MCF 10A (cell line): ENCODE results near the gene MYO16. TPM values are rescaled to one million over a fixed set of nuclear protein-coding genes. Genes with fewer than 3 reads are reported as not detected.
A peak's percentile ranks its signal among the peaks of the same experiment; 100 is the strongest.
"Not testable (repeated sequence)": the region's sequence is repeated elsewhere in the genome, so short reads cannot be mapped to it uniquely, and the experiment has no call there.

Experiments
- BruUV-seq: library from RNA; stranded (reverse); fragments of 400-500 nt; replicated peaks from 2 replicates; lab custom pipeline; 2021; lab: Mats Ljungman, UMichigan
- CTCF ChIA-PET: fragments of 300-600 bp; sonication (Branson Sonifier 250); formaldehyde crosslinking; extraction: SDS; loops from one replicate; lab custom pipeline; 2021; ENCODE audit warnings: antibody characterized with exemption, inconsistent platforms; lab: Yijun Ruan, JAX
- POLR2A ChIA-PET: fragments of 300-600, 350-650 bp; sonication (Branson Sonifier 250); formaldehyde crosslinking; extraction: SDS; loops from one replicate; lab custom pipeline; 2020; ENCODE audit warnings: antibody characterized with exemption, inconsistent platforms; lab: Yijun Ruan, JAX
- DNase-seq: peaks from one replicate; pipeline ENCODE4 v3.0.0-alpha.2; 2018; ENCODE audit not compliant: unreplicated experiment
- H3K27ac Mint-ChIP-seq: one replicate; pipeline ENCODE4 v1.8.0; 2022; ENCODE audit warnings: mild to moderate bottlenecking, low read depth, mixed read lengths; ENCODE audit not compliant: unreplicated experiment
- H3K27me3 Mint-ChIP-seq: one replicate; pipeline ENCODE4 v1.8.0; 2022; ENCODE audit warnings: mixed read lengths; ENCODE audit not compliant: insufficient read depth, unreplicated experiment
- H3K36me3 Mint-ChIP-seq: one replicate; pipeline ENCODE4 v1.8.0; 2022; ENCODE audit warnings: mild to moderate bottlenecking, moderate library complexity, mixed read lengths; ENCODE audit not compliant: insufficient read depth, unreplicated experiment
- H3K4me1 Mint-ChIP-seq: one replicate; pipeline ENCODE4 v1.8.0; 2022; ENCODE audit warnings: mixed read lengths; ENCODE audit not compliant: insufficient read depth, unreplicated experiment
- H3K4me3 Mint-ChIP-seq: one replicate; pipeline ENCODE4 v1.8.0; 2022; ENCODE audit warnings: mild to moderate bottlenecking, moderate library complexity, mixed read lengths; ENCODE audit not compliant: unreplicated experiment
- H3K9me3 Mint-ChIP-seq: one replicate; pipeline ENCODE4 v1.8.0; 2022; ENCODE audit warnings: mixed read lengths; ENCODE audit not compliant: unreplicated experiment
- intact Hi-C: fragments of 100-400 bp; cut with micrococcal nuclease; formaldehyde crosslinking; loops from 2 replicates; pipeline ENCODE4 v1.14.1; 2022
- total RNA-seq: library from RNA; stranded (reverse); gene quantifications from 2 replicates; pipeline ENCODE4 v1.2.3, GENCODE V29; 2022
- TF ChIP-seq, protein P1 (sequence below): fragments of 200-600 bp; IDR thresholded peaks from one replicate; pipeline ENCODE4 v1.8.0; 2022; ENCODE audit warnings: antibody characterized with exemption, mild to moderate bottlenecking; ENCODE audit not compliant: unreplicated experiment

MYO16 gene
- total RNA-seq, 1 experiment from 2014 or later, result not detected

DNA sequence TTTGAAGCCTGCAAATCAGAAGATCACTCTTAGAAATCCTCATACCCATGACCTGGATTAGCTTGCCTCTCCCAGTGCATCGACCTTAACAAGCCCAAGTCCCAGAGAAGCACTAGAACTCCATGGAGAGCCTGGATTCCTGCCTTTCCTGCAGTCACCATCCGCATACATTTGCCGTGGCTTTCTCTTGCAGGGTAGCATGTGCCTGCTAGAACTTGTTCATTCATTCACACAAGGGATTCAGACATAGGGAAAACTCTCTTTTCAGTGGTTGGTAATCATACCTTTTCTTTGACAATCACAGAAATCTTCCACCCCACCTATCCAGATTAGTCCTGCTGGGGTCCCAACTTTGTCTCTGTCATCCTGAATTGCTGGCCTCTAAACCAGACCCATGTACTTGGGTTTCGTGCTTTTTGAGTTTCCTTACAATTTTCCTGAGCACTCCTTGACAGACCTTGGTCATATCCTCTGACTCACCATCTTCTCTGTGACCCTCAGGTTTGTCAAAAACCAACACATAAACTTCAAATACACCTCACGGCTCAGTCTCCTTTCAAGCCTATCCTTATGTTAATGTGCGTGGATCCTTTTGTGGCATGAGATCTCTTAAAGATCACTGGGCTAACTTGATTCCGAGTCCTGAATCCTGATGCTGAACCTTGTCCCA is 355.0 kb downstream of the MYO16 start:
- CTCF ChIA-PET, result no interaction called here
- POLR2A ChIA-PET, result no interaction called here
- Mint-ChIP-seq H3K36me3 (no peaks in the 10 kb centered on the region), H3K9me3 (no peaks in the 10 kb centered on the region), H3K27me3 (no peaks in the 10 kb centered on the region), H3K4me3 (no peak overlapping the region), H3K27ac (no peak overlapping the region), H3K4me1 (no peaks in the 10 kb centered on the region)
- BruUV-seq, result no TSS peak
- DNase-seq, result no peak
- intact Hi-C loops, result no loop called here
- TF ChIP-seq, protein P1, sequence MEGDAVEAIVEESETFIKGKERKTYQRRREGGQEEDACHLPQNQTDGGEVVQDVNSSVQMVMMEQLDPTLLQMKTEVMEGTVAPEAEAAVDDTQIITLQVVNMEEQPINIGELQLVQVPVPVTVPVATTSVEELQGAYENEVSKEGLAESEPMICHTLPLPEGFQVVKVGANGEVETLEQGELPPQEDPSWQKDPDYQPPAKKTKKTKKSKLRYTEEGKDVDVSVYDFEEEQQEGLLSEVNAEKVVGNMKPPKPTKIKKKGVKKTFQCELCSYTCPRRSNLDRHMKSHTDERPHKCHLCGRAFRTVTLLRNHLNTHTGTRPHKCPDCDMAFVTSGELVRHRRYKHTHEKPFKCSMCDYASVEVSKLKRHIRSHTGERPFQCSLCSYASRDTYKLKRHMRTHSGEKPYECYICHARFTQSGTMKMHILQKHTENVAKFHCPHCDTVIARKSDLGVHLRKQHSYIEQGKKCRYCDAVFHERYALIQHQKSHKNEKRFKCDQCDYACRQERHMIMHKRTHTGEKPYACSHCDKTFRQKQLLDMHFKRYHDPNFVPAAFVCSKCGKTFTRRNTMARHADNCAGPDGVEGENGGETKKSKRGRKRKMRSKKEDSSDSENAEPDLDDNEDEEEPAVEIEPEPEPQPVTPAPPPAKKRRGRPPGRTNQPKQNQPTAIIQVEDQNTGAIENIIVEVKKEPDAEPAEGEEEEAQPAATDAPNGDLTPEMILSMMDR, result no peak

- Mint-ChIP-seq H3K27ac (no peak overlapping the region), H3K27me3 (no peaks in the 10 kb centered on the region), H3K4me3 (no peak overlapping the region), H3K4me1 (no peaks in the 10 kb centered on the region), H3K36me3 (no peaks in the 10 kb centered on the region), H3K9me3 (no peaks in the 10 kb centered on the region)
- ChIA-PET CTCF (no interaction called here), POLR2A (no interaction called here)
- TF ChIP-seq, protein P1, result no peak
- no TSS peak for BruUV-seq
- intact Hi-C loops, result no loop called here
- no peak for DNase-seq
These were observed 355.8 kb downstream of the MYO16 start for GRCh38 chr13:108985166-108985565.

DNA sequence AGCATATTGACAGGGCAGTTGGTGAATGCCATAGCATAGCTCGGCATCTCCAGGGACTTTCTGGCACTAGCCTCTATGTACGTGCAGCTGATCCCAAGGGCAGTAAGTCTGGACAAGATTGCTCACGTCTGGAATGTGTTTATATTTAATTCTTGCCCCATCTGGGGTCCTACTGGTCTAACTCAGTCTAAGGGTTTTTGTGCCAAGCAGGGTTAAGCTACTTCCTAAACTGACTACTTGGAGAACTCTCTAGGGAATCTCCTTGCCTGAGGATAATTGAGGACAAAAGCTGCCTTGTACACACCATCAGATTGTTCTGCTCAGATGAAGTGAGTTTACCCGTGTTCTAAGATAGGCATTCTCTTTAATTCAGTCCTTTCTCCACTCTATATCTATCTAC is 358.1 kb downstream of the MYO16 start:
- DNase-seq, result peak; percentile 32
- CTCF ChIA-PET, result no interaction called here
- no TSS peak for BruUV-seq

DNA sequence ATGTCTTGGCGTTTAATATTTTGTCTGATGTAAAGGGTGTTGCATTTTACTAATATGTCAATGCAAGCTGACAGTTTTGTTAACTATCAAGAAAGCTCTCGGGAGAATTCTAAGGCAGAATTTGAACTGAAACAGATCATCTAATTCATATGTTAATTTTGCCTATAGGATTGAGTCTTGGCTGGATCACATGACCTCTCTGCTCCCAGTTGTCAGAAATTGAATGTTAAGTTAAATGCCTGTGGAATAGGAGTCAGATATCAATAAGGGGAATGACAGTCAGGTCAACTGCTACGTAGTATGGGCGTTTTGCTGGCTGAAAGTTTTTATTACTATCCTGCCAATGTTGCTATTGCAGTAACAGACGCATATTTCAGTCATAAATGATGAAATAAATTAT is 358.5 kb downstream of the MYO16 start:
- H3K27me3 Mint-ChIP-seq, result no peaks in the 10 kb centered on the region
- TF ChIP-seq, protein P1, result no peak
- no TSS peak for BruUV-seq
- no peak for DNase-seq
- H3K4me3 Mint-ChIP-seq, result no peak overlapping the region
- H3K36me3 Mint-ChIP-seq, result no peaks in the 10 kb centered on the region
- peaks cover 1% of the 10 kb centered on the region for H3K4me1 Mint-ChIP-seq
- H3K9me3 Mint-ChIP-seq, result no peaks in the 10 kb centered on the region
- ChIA-PET CTCF (no interaction called here), POLR2A (interaction anchor here (0.6 kb wide), 1 partner anchor 362 kb away, joined by 4 read pairs; no protein-coding TSS in a partner anchor)
- intact Hi-C loops, result no loop called here
- H3K27ac Mint-ChIP-seq, result no peak overlapping the region

More for the DNA sequence above, 358.1 kb downstream of the MYO16 start:
- no peaks in the 10 kb centered on the region for H3K27me3 Mint-ChIP-seq
- no peak overlapping the region for H3K4me3 Mint-ChIP-seq
- no peaks in the 10 kb centered on the region for H3K36me3 Mint-ChIP-seq
- POLR2A ChIA-PET, result interaction anchor here (0.6 to 1.0 kb wide), 3 partner anchors 16 to 362 kb away, joined by 3 to 4 read pairs (median 3); no protein-coding TSS in a partner anchor
- TF ChIP-seq, protein P1, result no peak
- no peaks in the 10 kb centered on the region for H3K9me3 Mint-ChIP-seq
- intact Hi-C loops, result no loop called here
- H3K4me1 Mint-ChIP-seq, result no peaks in the 10 kb centered on the region
- H3K27ac Mint-ChIP-seq, result no peak overlapping the region

GRCh38 chr13:108991416-108991815 is 362.0 kb downstream of the MYO16 start:
- DNase-seq, H3K27ac Mint-ChIP-seq, CTCF ChIA-PET, H3K9me3 Mint-ChIP-seq, H3K4me1 Mint-ChIP-seq, H3K27me3 Mint-ChIP-seq, POLR2A ChIA-PET, H3K36me3 Mint-ChIP-seq, intact Hi-C loops, H3K4me3 Mint-ChIP-seq, BruUV-seq: not testable (repeated sequence)
